ENCODE measurements around the gene TBCA.

TBCA gene

DNA sequence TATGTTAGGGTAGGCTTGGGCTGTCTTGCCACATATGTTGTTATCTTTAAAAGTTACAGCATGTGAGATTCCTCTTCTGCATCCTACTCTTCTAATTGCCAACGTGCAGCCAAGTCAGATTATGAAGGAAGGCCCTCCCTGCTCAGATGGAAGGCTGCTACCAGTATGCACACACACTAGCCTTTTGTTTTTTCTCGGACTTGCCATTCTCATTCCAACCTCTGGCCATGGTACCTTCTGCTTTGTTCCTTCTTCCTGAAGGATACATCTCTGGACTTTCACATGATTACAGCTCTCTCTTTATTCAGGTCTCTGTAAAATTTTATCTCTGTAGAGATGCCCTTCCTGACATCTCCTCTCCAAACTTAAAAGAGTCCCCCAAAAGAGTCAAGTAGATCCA, 124.8 kb downstream of the TBCA start:
- no peak for DNase-seq (ENCODE audit: low spot score)
- TF ChIP-seq, protein P1, sequence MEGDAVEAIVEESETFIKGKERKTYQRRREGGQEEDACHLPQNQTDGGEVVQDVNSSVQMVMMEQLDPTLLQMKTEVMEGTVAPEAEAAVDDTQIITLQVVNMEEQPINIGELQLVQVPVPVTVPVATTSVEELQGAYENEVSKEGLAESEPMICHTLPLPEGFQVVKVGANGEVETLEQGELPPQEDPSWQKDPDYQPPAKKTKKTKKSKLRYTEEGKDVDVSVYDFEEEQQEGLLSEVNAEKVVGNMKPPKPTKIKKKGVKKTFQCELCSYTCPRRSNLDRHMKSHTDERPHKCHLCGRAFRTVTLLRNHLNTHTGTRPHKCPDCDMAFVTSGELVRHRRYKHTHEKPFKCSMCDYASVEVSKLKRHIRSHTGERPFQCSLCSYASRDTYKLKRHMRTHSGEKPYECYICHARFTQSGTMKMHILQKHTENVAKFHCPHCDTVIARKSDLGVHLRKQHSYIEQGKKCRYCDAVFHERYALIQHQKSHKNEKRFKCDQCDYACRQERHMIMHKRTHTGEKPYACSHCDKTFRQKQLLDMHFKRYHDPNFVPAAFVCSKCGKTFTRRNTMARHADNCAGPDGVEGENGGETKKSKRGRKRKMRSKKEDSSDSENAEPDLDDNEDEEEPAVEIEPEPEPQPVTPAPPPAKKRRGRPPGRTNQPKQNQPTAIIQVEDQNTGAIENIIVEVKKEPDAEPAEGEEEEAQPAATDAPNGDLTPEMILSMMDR (IDR thresholded peaks at IDR 0.05; ENCODE audit: extremely low read depth, missing control alignments) = no peak

DNA sequence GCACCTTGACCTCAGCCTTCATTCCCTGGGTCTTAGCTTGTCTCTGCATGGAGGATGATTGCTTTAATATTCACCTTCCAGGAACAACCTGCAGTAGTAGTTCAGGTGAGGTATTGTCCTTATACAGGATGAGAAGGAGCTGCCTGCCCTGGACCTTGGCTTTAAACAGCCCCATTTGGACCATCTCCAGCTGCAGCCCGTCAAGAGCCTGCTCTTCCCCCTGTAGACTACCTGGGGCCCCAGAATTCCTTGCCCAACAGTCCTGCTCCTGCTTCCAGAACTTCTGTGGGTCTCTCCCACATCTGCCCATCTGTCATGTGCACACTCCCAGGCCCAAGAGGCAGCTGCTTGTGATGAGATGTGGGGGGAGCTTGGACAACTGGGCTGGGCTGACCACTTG, 125.5 kb downstream of the TBCA start:
- DNase-seq (ENCODE audit: low spot score) = no peak
- TF ChIP-seq, protein P1 (IDR thresholded peaks at IDR 0.05; ENCODE audit: extremely low read depth, missing control alignments) = no peak

DNA sequence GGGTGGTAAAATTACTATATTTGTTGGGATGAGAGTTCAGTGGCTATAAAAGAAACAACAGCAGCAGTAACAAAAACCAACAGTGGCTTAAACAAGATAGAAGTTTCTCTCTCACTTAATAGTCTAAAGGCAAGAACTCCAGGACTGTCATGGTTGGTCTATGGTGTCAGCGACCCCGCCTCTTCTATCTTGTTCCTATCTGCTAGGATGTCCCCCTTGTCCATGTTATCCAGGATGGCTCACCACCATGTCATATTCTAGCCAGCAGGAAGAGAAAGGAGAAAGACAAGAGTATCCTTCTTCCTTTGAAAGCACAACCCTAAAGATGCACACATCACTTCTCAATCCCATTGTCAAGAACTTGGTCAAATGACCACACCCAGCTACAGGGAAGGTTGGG, 126.4 kb downstream of the TBCA start:
- TF ChIP-seq, protein P1 (IDR thresholded peaks at IDR 0.05; ENCODE audit: extremely low read depth, missing control alignments) = no peak
- DNase-seq (ENCODE audit: low spot score) = no peak

DNA sequence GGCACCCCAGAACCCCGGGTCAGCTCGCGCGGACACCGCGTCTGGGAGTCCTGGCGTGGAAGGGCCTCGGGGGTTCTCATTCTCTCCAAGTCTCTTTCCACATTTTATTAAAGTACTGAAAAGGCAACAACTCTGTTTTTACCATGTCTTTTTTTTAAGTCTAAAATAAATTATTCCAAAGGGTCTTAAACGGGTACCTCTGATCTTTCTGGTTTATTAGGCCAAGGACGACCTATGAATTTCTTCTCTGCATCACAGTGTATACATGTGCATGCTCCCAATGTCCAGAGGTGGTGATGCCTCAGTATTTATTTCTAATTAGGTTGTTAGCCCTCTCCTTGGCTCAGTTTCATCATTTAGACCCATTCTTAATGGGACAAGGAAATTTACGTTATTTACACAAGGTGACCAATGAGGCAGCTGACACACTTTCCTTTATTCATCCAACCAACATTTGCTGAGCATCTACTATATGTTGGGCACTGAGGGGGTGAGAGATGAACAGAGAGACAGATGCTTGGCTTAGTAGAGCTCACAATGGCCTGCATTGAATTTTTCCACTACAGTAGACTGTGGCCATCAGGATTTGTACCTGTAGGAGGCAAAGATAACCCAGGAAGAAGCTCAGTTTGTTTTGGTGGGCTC, 130.0 kb downstream of the TBCA start:
- DNase-seq (ENCODE audit: low spot score) = no peak
- TF ChIP-seq, protein P1 (IDR thresholded peaks at IDR 0.05; ENCODE audit: extremely low read depth, missing control alignments) = no peak

DNA sequence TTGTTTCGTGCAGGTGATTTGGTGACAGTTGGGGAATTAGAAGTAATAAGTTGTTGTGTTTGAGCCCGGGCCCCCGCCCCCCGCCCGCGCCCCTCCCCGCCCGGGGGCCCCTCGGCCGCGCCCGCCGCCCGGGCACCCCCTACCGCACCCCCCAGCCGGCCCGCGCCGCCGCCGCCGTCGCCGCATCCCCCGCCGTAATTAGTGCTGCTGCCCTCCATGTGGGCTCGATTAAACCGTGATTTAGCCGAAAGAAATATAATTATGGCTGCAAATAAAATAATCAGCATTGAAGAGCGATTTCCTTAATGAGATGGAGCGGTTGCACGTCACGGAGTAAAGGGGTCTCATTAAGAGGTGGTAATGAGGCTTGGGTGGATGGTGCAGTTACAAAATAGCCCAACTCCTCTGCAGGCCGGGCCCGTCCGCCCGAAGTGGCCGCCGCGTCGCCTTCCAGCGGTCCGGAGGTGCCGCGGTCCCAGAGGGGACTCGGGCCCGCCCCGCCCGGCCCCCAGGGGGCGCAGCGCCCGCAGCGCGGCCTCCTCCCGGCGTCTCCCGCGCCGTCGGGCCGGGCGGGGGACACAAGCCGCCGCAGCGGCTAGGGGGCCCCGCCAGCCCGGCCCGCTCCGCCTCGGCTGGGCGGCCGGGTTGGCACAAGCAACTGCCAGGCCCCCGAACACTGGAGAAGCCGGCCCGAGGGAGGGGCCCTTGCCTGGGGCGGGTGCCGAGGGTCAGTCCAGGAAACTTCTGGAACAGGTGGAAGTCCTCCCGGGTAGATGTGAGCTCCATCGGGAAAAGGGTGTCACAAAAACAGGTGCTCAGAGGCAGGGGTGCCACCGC, 130.8 kb downstream of the TBCA start:
- TF ChIP-seq, protein P1 (IDR thresholded peaks at IDR 0.05; ENCODE audit: extremely low read depth, missing control alignments) = peak; percentile 55
- DNase-seq (ENCODE audit: low spot score) = peak; percentile 92

DNA sequence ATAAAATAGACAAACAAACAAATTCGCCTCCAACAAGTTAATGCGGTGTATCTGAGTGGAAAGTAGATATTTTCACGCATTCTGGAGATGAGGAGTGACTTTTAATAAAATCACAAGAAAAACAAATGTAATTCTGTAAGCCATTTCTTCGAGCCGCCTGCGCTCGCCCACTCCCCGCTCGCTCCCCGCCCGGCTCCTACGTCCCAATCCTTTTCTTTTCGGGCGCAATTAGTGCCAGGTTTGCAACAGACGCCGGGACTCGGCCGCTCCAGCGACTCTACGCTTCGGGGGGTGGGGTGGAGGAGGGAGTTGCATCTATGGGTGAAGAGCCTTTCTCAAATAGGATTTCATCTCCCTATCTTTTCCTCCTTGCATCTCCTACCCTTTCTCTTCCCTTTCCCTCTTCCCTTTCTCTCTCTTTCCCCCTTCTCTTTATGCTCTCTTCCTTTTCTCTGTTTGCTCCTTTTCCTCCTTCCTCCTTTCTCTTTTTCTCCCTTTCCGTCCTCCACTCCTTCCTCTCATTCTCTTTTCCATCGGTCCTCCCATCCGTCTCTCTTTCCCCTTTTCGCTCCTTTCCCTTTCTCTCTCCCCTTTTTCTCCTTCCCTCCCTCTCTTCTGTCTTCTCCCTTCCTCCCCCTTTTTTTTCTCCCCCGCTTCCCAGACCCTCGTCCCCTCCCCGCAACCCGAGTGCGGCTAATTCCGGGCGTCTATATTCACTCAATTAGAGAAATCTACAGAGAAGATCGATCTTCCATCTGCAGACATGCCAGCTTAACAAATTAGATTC, 131.6 kb downstream of the TBCA start:
- TF ChIP-seq, protein P1 (IDR thresholded peaks at IDR 0.05; ENCODE audit: extremely low read depth, missing control alignments) = no peak
- DNase-seq (ENCODE audit: low spot score) = peak; percentile 53

Data from GM20000 (cell line).